Natural killer cell (primary cell): ENCODE measurements around the gene HYDIN. TPM values are rescaled to one million over a fixed set of nuclear protein-coding genes. Genes with fewer than 3 reads are reported as not detected.

Experiments used
- ATAC-seq, 3 donors: fragments of 150-1000 bp in 2 of 3; fragments of 200-7000 bp in 1 of 3; cut with Tn5 transposase; 1 replicate in 1 of 3; 2 replicates in 2 of 3; pipeline ENCODE4 v1.10.0; 2021; ENCODE audit warnings: mild to moderate bottlenecking in 2 of 3, moderate library complexity in 2 of 3
- DNase-seq, 2 donors: peaks; one replicate each; pipeline versions ENCODE4 v3.0.0 to v3.0.0-alpha.2; 2013 to 2021; ENCODE audit warnings: mixed read lengths in 1 of 2
- H3K27ac ChIP-seq: one replicate; pipeline ENCODE4 v1.5.1; 2013; ENCODE audit warnings: mild to moderate bottlenecking, low read length
- H3K27me3 ChIP-seq: one replicate; pipeline ENCODE4 v1.6.1; 2013; ENCODE audit warnings: low read length; ENCODE audit not compliant: control insufficient read depth, insufficient read depth
- H3K36me3 ChIP-seq: one replicate; pipeline ENCODE4 v1.6.1; 2013; ENCODE audit warnings: low read length; ENCODE audit not compliant: control insufficient read depth, insufficient read depth
- H3K4me1 ChIP-seq: one replicate; pipeline ENCODE4 v1.6.1; 2013; ENCODE audit warnings: low read length; ENCODE audit not compliant: control insufficient read depth, insufficient read depth
- H3K4me3 ChIP-seq: one replicate; pipeline ENCODE4 v1.5.1; 2013; ENCODE audit warnings: low read length
- H3K9me3 ChIP-seq: one replicate; pipeline ENCODE4 v1.6.1; 2013; ENCODE audit warnings: low read length; ENCODE audit not compliant: control insufficient read depth, insufficient read depth
- H3K27ac Mint-ChIP-seq, 2 donors: one replicate each; pipeline ENCODE4 v1.8.0; 2022; ENCODE audit warnings: mild to moderate bottlenecking in 2 of 2, mixed read lengths in 2 of 2, moderate library complexity in 1 of 2
- H3K27me3 Mint-ChIP-seq, 2 donors: one replicate each; pipeline ENCODE4 v1.8.0; 2022; ENCODE audit warnings: low read depth in 2 of 2, mixed read lengths in 2 of 2
- H3K36me3 Mint-ChIP-seq: one replicate; pipeline ENCODE4 v1.8.0; 2022; ENCODE audit warnings: mixed read lengths
- H3K4me1 Mint-ChIP-seq, 2 donors: one replicate each; pipeline ENCODE4 v1.8.0; 2022; ENCODE audit warnings: mixed read lengths in 2 of 2
- H3K4me3 Mint-ChIP-seq: one replicate; pipeline ENCODE4 v1.8.0; 2022; ENCODE audit warnings: mild to moderate bottlenecking, moderate library complexity, mixed read lengths
- H3K9me3 Mint-ChIP-seq, 2 donors: one replicate each; pipeline ENCODE4 v1.8.0; 2022; ENCODE audit warnings: mixed read lengths in 2 of 2
- WGBS: methylation state at CpG from one replicate; pipeline ENCODE4 v1.1.7; 2013; ENCODE audit warnings: missing lambda C conversion rate; ENCODE audit not compliant: insufficient coverage; 5-methylcytosine and 5-hydroxymethylcytosine counted together
- intact Hi-C: fragments of 100-400 bp; cut with micrococcal nuclease; formaldehyde crosslinking; loops from one replicate; pipeline ENCODE4 v1.14.2; 2022
- total RNA-seq, 4 donors: library from RNA; stranded (reverse); fragments of 120-200 nt in 1 of 4; gene quantifications; one replicate each; pipeline versions ENCODE4 v1.2.3 to v1.2.4, GENCODE V29; 2013 to 2022
- TF ChIP-seq, protein P1 (sequence below): fragments of 200-600 bp; IDR thresholded peaks from one replicate; pipeline ENCODE4 v1.8.0; 2022; ENCODE audit warnings: antibody characterized with exemption

Gene HYDIN
- total RNA-seq, 3 donors from 2014 or later (not counting 1 experiment from before 2014, with no cell fraction given) = 0.43 to 1.1 (median 0.82) TPM

- intact Hi-C loops = no loop called here
These were observed 13.0 kb downstream of the HYDIN start for GRCh38 chr16:71217506-71217905.

GRCh38 chr16:71216714-71217113 is 13.8 kb downstream of the HYDIN start:
- Mint-ChIP-seq H3K36me3 (no peaks in the 10 kb centered on the region), H3K27me3 (peaks cover 20 to 72% of the 10 kb centered on the region in 2 donors), H3K4me1 (no peaks in the 10 kb centered on the region), H3K4me3 (no peak overlapping the region), H3K27ac (no peak overlapping the region), H3K9me3 (no peaks in the 10 kb centered on the region)
- H3K27ac ChIP-seq = no peak overlapping the region
- no peak overlapping the region for H3K4me3 ChIP-seq
- intact Hi-C loops = no loop called here
- H3K9me3 ChIP-seq = no peaks in the 10 kb centered on the region
- 93% methylated on average over 3 of the region's 3 CpGs for WGBS
- no peaks in the 10 kb centered on the region for H3K4me1 ChIP-seq
- ATAC-seq (peak in 1 of 3 donors; percentile 27), DNase-seq (no peak)
- peaks cover 6% of the 10 kb centered on the region for H3K27me3 ChIP-seq
- H3K36me3 ChIP-seq = no peaks in the 10 kb centered on the region
- TF ChIP-seq, protein P1, sequence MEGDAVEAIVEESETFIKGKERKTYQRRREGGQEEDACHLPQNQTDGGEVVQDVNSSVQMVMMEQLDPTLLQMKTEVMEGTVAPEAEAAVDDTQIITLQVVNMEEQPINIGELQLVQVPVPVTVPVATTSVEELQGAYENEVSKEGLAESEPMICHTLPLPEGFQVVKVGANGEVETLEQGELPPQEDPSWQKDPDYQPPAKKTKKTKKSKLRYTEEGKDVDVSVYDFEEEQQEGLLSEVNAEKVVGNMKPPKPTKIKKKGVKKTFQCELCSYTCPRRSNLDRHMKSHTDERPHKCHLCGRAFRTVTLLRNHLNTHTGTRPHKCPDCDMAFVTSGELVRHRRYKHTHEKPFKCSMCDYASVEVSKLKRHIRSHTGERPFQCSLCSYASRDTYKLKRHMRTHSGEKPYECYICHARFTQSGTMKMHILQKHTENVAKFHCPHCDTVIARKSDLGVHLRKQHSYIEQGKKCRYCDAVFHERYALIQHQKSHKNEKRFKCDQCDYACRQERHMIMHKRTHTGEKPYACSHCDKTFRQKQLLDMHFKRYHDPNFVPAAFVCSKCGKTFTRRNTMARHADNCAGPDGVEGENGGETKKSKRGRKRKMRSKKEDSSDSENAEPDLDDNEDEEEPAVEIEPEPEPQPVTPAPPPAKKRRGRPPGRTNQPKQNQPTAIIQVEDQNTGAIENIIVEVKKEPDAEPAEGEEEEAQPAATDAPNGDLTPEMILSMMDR = no peak

More at GRCh38 chr16:71217506-71217905, 13.0 kb downstream of the HYDIN start:
- TF ChIP-seq, protein P1 = no peak
- no peaks in the 10 kb centered on the region for H3K36me3 ChIP-seq
- no peaks in the 10 kb centered on the region for H3K9me3 ChIP-seq
- no peak overlapping the region for H3K27ac ChIP-seq
- H3K4me3 Mint-ChIP-seq = no peak overlapping the region
- no peaks in the 10 kb centered on the region for H3K36me3 Mint-ChIP-seq
- DNase-seq = no peak
- H3K4me1 Mint-ChIP-seq = no peaks in the 10 kb centered on the region
- peaks cover 22 to 71% of the 10 kb centered on the region in 2 donors for H3K27me3 Mint-ChIP-seq
- no peak for ATAC-seq
- H3K4me3 ChIP-seq = no peak overlapping the region
- H3K27me3 ChIP-seq = peaks cover 6% of the 10 kb centered on the region
- no peak overlapping the region for H3K27ac Mint-ChIP-seq
- H3K4me1 ChIP-seq = no peaks in the 10 kb centered on the region
- H3K9me3 Mint-ChIP-seq = no peaks in the 10 kb centered on the region
- 86% methylated on average over 4 of the region's 4 CpGs for WGBS

- no peaks in the 10 kb centered on the region for H3K9me3 ChIP-seq
- 69% methylated on average over 1 of the region's 1 CpG for WGBS
- H3K27ac ChIP-seq = no peak overlapping the region
- H3K36me3 ChIP-seq = no peaks in the 10 kb centered on the region
- Mint-ChIP-seq H3K4me1 (no peaks in the 10 kb centered on the region), H3K4me3 (no peak overlapping the region), H3K9me3 (no peaks in the 10 kb centered on the region), H3K27ac (no peak overlapping the region), H3K36me3 (no peaks in the 10 kb centered on the region), H3K27me3 (peaks cover 26 to 65% of the 10 kb centered on the region in 2 donors)
- intact Hi-C loops = loop anchor here (1.0 to 2.0 kb wide), 2 partner anchors 96 to 144 kb away; partner anchors contain the start of gene CALB2
- peak in 1 of 2 donors; percentile 2 for DNase-seq
- ATAC-seq = peak in 1 of 3 donors; percentile 45
- no peaks in the 10 kb centered on the region for H3K4me1 ChIP-seq
- TF ChIP-seq, protein P1 = peak; percentile 41
- H3K27me3 ChIP-seq = no peaks in the 10 kb centered on the region
- no peak overlapping the region for H3K4me3 ChIP-seq
These were observed 15.7 kb downstream of the HYDIN start for GRCh38 chr16:71214746-71215381.
